Endothelial cell of umbilical vein (primary cell): ENCODE data around the gene MYOCD. TPM values are rescaled to one million over a fixed set of nuclear protein-coding genes. Genes with fewer than 3 reads are reported as not detected.

Experiments used
- BruUV-seq: library from RNA; stranded (reverse); fragments of 400-500 nt; replicated peaks from 2 replicates; lab custom pipeline; 2021; lab: Mats Ljungman, UMichigan
- CTCF ChIA-PET: fragments of 300-600, 350-600 bp; sonication (Branson Sonifier 250); formaldehyde crosslinking; loops from one replicate; lab custom pipeline; 2021; ENCODE audit warnings: antibody characterized with exemption, inconsistent platforms; lab: Charles Lee
- POLR2A ChIA-PET: fragments of 300-600, 350-600 bp; sonication (Branson Sonifier 250); formaldehyde crosslinking; loops from one replicate; lab custom pipeline; 2021; ENCODE audit warnings: antibody characterized with exemption, inconsistent platforms; lab: Charles Lee
- DNase-seq: peaks from one replicate; pipeline ENCODE4 v3.0.0-alpha.2; 2011; ENCODE audit warnings: low read depth, low spot score
- FAIRE-seq: peaks from 2 replicates; lab custom pipeline; 2011; peaks lifted over from hg19 to GRCh38; lab: Jason Lieb, UNC
- H2AFZ ChIP-seq: 2 replicates; pipeline ENCODE4 v1.6.0; 2012; ENCODE audit warnings: low read depth, low read length, control low read depth, inconsistent platforms
- H3K27ac ChIP-seq: 2 replicates; pipeline ENCODE4 v1.5.1; 2011; ENCODE audit warnings: low read depth, mild to moderate bottlenecking, control low read depth, low read length, moderate library complexity; ENCODE audit not compliant: insufficient read depth
- H3K27me3 ChIP-seq, 2 experiments: 2 replicates each; pipeline versions ENCODE4 v1.6.0 to v1.6.1; 2011; ENCODE audit warnings: low read length in 2 of 2, mixed read lengths in 1 of 2; ENCODE audit not compliant: control insufficient read depth in 2 of 2, insufficient read depth in 2 of 2
- H3K36me3 ChIP-seq, 2 experiments: 2 replicates in 1 of 2; 3 replicates in 1 of 2; pipeline ENCODE4 v1.5.1; 2011; ENCODE audit warnings: low read length in 2 of 2, mild to moderate bottlenecking in 1 of 2, moderate library complexity in 1 of 2; ENCODE audit not compliant: control insufficient read depth in 2 of 2, insufficient read depth in 2 of 2; ENCODE audit errors: extremely low read depth in 1 of 2
- H3K4me1 ChIP-seq: 3 replicates; pipeline ENCODE4 v1.5.1; 2011; ENCODE audit warnings: mild to moderate bottlenecking, low read length; ENCODE audit not compliant: control insufficient read depth, insufficient read depth; ENCODE audit errors: extremely low read depth
- H3K4me2 ChIP-seq: 2 replicates; pipeline ENCODE4 v1.6.1; 2011; ENCODE audit warnings: low read length, control low read depth, mixed read lengths; ENCODE audit not compliant: insufficient read depth
- H3K4me3 ChIP-seq, 3 experiments: fragments of 200-600 bp in 1 of 3; sonication (generic), shearing (Covaris generic) in 1 of 3; replicated peaks in 1 of 3; 2 replicates each; pipeline ENCODE4 v1.5.1; 2011 to 2016; ENCODE audit warnings: control low read depth in 3 of 3, low read length in 3 of 3, mild to moderate bottlenecking in 2 of 3, inconsistent platforms in 1 of 3, low read depth in 1 of 3, moderate library complexity in 1 of 3; ENCODE audit not compliant: insufficient read depth in 1 of 3
- H3K79me2 ChIP-seq: 2 replicates; pipeline ENCODE4 v1.6.0; 2012; ENCODE audit warnings: low read length, inconsistent platforms; ENCODE audit not compliant: control insufficient read depth, insufficient read depth
- H3K9ac ChIP-seq: replicated peaks from 2 replicates; pipeline ENCODE3; 2011; ENCODE audit warnings: low read length, control low read depth; ENCODE audit not compliant: insufficient read depth; ENCODE audit errors: extremely low read depth
- H3K9me1 ChIP-seq: replicated peaks from 3 replicates; pipeline ENCODE4 v1.6.0; 2011; ENCODE audit warnings: mild to moderate bottlenecking, low read length; ENCODE audit not compliant: control insufficient read depth, insufficient read depth; ENCODE audit errors: extremely low read depth
- H3K9me3 ChIP-seq: replicated peaks from 2 replicates; pipeline ENCODE4 v1.5.1; 2012; ENCODE audit warnings: low read length, inconsistent platforms; ENCODE audit not compliant: control insufficient read depth, insufficient read depth
- H4K20me1 ChIP-seq: replicated peaks from 2 replicates; pipeline ENCODE3; 2011; ENCODE audit warnings: mild to moderate bottlenecking, low read length; ENCODE audit not compliant: control insufficient read depth, insufficient read depth; ENCODE audit errors: extremely low read depth
- CTCF ChIP-seq, 2 donors: IDR thresholded peaks; 1 replicate in 1 of 2; 2 replicates in 1 of 2; pipeline ENCODE4 v1.5.1; 2011; ENCODE audit warnings: low read length in 2 of 2, mild to moderate bottlenecking in 2 of 2, moderate library complexity in 2 of 2, control low read depth in 1 of 2, inconsistent platforms in 1 of 2, low read depth in 1 of 2; ENCODE audit not compliant: insufficient read depth in 1 of 2; ENCODE audit errors: extremely low read depth in 1 of 2
- EZH2 ChIP-seq: IDR thresholded peaks from 2 replicates; pipeline ENCODE4 v1.6.1; 2012; ENCODE audit warnings: borderline replicate concordance, low read depth, mild to moderate bottlenecking, moderate library complexity, low read length, inconsistent platforms; ENCODE audit not compliant: severe bottlenecking
- FOS ChIP-seq: IDR thresholded peaks from 2 replicates; pipeline ENCODE4 v1.6.1; 2011; ENCODE audit warnings: mild to moderate bottlenecking, low read length, moderate library complexity, borderline replicate concordance; ENCODE audit not compliant: insufficient read depth
- GATA2 ChIP-seq: IDR thresholded peaks from 2 replicates; pipeline ENCODE4 v1.7.0; 2011; ENCODE audit warnings: low read depth, mild to moderate bottlenecking, moderate library complexity, mixed read lengths, low read length; ENCODE audit not compliant: insufficient read length, insufficient read depth
- JUN ChIP-seq: IDR thresholded peaks from 2 replicates; pipeline ENCODE4 v1.6.1; 2011; ENCODE audit warnings: borderline replicate concordance, low read depth; ENCODE audit not compliant: insufficient read length, insufficient read depth
- MYC ChIP-seq: IDR thresholded peaks from one replicate; pipeline ENCODE4 v1.6.1; 2011; ENCODE audit warnings: mild to moderate bottlenecking, low read depth, low read length
- POLR2A ChIP-seq: IDR thresholded peaks from 2 replicates; pipeline ENCODE4 v1.6.1; 2012; ENCODE audit warnings: low read depth, mild to moderate bottlenecking, control low read depth, low read length
- POLR2AphosphoS5 ChIP-seq: IDR thresholded peaks from 2 replicates; pipeline ENCODE4 v1.6.1; 2012; ENCODE audit warnings: low read depth, mild to moderate bottlenecking, control low read depth, low read length, moderate library complexity; ENCODE audit not compliant: insufficient read depth
- dilution Hi-C: fragments of 300-500 bp; cut with MboI; formaldehyde crosslinking; loops from one replicate; pipeline ENCODE4 v1.15.0; 2019; ENCODE audit warnings: low sequenced_read_pairs; ENCODE audit not compliant: extremely low pct_ligation_motif_present
- intact Hi-C: fragments of 100-400 bp; cut with micrococcal nuclease; formaldehyde crosslinking; loops from one replicate; pipeline ENCODE4 v1.10.0; 2022
- polyA plus RNA-seq, 4 experiments: library from polyadenylated mRNA; depleted of rRNA in 3 of 4; stranded (reverse) in 3 of 4; unstranded in 1 of 4; fragments of >200 nt; gene quantifications; 2 replicates each; pipeline versions ENCODE4 v1.2.1 to v1.2.3, GENCODE V29; 2011 to 2012; ENCODE audit warnings: missing spikeins in 1 of 4
- total RNA-seq: library from RNA; stranded (reverse); gene quantifications from 2 replicates; pipeline ENCODE4 v1.2.3, GENCODE V29; 2021
- TF ChIP-seq, protein P1 (sequence below): IDR thresholded peaks from 2 replicates; pipeline ENCODE4 v1.6.1; 2011; ENCODE audit not compliant: insufficient read depth, insufficient read length

MYOCD gene
- total and polyA plus RNA-seq, 2 donors (not counting 3 experiments of a cell fraction or from before 2014, with no cell fraction given) = not detected

DNA sequence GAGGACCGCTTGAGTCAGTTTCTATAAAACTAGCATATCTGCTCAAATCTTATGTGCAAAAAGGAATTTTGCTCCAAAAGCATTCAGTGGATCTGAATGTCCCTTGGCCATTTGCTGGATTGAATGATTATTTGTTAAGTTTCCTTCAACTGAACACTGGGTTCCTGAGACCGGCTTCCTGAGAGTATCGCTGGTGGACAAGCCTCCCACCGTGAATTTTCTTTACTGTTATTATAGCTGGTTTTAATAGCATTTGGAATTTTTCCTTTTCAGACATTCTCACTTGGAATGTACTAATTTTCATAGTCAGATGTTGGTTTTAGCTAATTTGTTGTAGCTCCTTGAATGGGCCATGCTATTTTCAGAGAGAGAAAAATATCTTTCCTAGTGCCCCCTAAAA lies 9.8 kb upstream of the MYOCD start:
- FAIRE-seq (no peak), DNase-seq (no peak)
- Histone ChIP-seq H3K9me1 (no peaks in the 10 kb centered on the region), H3K4me3 (no peak overlapping the region), H3K79me2 (no peaks in the 10 kb centered on the region), H3K27me3 (no peaks in the 10 kb centered on the region), H3K9me3 (no peaks in the 10 kb centered on the region), H4K20me1 (no peaks in the 10 kb centered on the region), H3K36me3 (no peaks in the 10 kb centered on the region), H3K4me1 (no peaks in the 10 kb centered on the region), H3K4me2 (no peak overlapping the region), H3K9ac (no peak overlapping the region), H3K27ac (no peak overlapping the region), H2AFZ (no peak overlapping the region)
- dilution Hi-C loops = no loop called here
- ChIA-PET CTCF (no interaction called here), POLR2A (no interaction called here)
- intact Hi-C loops = no loop called here
- no TSS peak for BruUV-seq
- no peak for TF ChIP-seq JUN
- no peak for TF ChIP-seq GATA2
- TF ChIP-seq POLR2AphosphoS5 = no peak
- no peak for TF ChIP-seq EZH2

DNA sequence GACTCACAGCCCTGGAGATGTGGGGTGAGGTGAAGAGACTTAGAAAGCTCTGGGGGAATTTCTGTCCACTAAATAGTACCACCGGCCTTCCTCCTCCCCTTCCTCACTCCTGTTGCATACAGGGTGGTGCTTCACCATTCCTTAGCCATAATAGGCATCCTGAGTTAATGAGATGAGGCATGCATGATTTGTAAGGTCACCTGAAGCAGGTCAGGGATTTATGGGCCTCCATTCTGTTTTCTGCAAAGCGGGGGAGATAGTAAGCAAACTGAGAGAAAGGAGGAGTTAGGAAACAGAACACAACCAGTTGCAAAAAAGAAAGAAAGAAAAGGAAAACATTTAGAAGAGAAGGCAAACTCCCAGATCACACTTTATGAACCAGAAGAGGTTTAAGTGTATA lies 9.3 kb upstream of the MYOCD start:
- H3K4me2 ChIP-seq = no peak overlapping the region
- CTCF ChIA-PET = no interaction called here
- no peaks in the 10 kb centered on the region for H3K79me2 ChIP-seq
- no peaks in the 10 kb centered on the region for H3K36me3 ChIP-seq
- H3K27ac ChIP-seq = no peak overlapping the region
- no TSS peak for BruUV-seq
- no peak for FAIRE-seq
- no peaks in the 10 kb centered on the region for H3K9me1 ChIP-seq
- POLR2A ChIA-PET = no interaction called here
- no peaks in the 10 kb centered on the region for H3K9me3 ChIP-seq
- no peaks in the 10 kb centered on the region for H3K4me1 ChIP-seq
- no peak overlapping the region for H2AFZ ChIP-seq
- no peaks in the 10 kb centered on the region for H4K20me1 ChIP-seq
- no peak overlapping the region for H3K4me3 ChIP-seq
- dilution Hi-C loops (no loop called here), intact Hi-C loops (no loop called here)
- TF ChIP-seq JUN = no peak
- no peak for TF ChIP-seq POLR2A
- no peak for TF ChIP-seq FOS
- no peak for TF ChIP-seq EZH2
- TF ChIP-seq GATA2 = no peak
- no peak for TF ChIP-seq CTCF (IDR thresholded peaks at IDR 0.05; ENCODE audit: extremely low read depth in 1 of 2, insufficient read depth in 1 of 2, low read depth in 1 of 2, low read length in 2 of 2)
- TF ChIP-seq, protein P1, sequence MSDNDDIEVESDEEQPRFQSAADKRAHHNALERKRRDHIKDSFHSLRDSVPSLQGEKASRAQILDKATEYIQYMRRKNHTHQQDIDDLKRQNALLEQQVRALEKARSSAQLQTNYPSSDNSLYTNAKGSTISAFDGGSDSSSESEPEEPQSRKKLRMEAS = no peak
- no peak for TF ChIP-seq POLR2AphosphoS5
- TF ChIP-seq MYC = no peak
- H3K27me3 ChIP-seq = no peaks in the 10 kb centered on the region
- no peak for DNase-seq
- no peak overlapping the region for H3K9ac ChIP-seq
